ENCODE data around the gene AAK1.
"Not testable (repeated sequence)": the region's sequence is repeated elsewhere in the genome, so short reads cannot be mapped to it uniquely, and the experiment has no call there.

AAK1 gene

DNA sequence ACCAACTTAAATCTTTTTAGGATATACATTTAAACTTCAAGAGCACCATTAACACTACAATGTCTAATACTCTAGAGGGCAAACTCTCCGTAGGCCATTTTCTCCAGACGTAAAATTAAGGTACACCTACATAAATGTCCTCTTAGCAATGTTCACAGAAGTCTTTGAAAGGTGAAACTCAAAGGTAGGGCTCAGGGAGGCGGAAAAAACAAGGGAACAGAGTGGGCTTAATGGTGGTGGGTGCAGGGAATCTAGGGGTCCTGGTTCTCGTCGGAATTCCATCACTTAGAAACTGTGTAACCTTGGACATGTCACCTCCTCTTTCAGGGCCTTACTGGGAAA, 207.0 kb downstream of the AAK1 start:
- DNase-seq: no peak

DNA sequence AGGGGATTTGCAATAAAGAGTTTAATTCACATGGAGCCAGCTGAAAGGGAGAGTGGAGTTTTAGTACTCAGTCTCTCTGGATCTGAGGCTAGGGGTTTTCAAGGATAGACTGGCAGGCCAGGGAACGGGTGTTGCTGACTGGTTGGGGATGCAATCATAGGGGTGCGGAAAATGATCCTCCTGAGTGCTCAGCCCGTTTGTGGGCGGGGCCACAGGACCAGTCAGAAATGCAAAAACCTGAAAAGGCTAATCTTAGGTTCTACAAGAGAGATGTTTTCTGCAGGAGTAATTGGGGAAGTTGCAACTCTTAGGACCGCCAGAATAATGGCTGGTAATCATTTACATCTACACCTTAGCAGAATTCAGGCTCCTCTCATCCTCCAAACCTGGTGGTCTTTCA, 208.8 kb downstream of the AAK1 start:
- no peak for DNase-seq

DNA sequence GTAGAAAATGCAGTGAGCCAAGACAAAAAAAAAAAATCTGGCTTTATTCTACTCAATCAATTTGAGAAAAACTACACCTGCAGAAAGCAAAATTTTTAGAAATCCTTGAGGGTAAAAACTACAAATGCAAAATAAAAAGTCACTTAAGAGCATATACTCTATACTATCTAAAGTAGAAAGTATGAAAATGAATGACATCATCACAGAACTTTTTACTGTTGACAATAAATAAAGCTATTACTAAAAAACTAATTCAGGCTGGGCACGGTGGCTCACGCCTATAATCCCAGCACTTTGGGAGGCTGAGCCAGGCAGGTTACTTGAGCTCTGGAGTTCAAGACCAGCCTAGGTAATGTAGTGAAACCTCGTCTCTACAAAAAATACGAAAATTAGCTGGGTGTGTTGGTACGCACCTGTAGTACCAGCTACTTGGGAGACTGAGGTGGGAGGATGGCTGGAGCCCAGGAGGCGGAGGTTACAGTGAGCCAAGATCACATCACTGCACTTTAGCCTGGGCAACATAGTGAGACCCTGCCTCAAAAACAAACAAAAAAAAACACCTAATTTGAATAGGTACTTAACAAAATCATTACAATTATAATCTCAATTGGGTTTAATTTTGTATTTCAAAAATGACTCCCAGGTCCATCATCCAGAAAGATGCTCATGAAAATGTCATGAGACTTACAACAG, 213.9 kb downstream of the AAK1 start:
- no peak for DNase-seq

- no peak for DNase-seq
These were observed 214.6 kb downstream of the AAK1 start for GRCh38 chr2:69428981-69429380.

DNA sequence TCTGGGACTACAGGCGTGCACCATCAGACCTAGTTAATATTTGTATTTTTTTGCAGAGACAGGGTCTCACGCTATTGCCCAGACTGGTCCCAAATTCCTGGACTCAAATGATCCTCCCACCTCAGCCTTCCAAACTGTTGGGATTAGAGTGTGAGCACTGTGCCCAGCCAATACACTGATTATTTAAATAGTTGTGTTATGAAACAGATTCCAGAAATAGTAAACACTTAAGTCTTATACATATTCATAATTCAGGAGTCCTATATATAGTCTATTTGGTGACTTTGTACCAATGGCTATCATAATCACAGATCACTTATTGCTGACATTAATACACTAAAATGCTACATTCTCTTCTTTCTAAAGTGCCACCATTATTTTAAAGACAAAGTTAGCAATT, 219.1 kb downstream of the AAK1 start:
- no peak for DNase-seq

DNA sequence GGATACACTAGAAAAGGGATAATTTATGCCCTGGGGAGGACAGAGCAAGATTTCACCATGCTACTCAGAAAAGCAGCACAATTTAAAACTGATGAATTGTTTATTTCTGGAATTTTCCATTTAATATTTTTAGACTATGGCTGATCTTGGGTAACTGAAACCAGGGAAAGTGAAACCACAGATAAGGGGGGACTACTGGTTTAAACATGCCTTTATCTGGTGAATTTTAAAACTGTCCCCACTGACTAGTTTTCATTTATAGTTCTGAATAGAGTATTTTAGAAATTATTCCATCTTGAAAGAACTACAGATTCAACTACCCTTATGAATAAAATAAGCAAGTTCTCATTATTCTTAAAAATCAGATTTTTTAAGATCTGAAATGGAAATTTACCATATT, 221.3 kb downstream of the AAK1 start:
- DNase-seq: no peak

GRCh38 chr2:69419111-69419510, 224.4 kb downstream of the AAK1 start:
- DNase-seq: not testable (repeated sequence)

DNA sequence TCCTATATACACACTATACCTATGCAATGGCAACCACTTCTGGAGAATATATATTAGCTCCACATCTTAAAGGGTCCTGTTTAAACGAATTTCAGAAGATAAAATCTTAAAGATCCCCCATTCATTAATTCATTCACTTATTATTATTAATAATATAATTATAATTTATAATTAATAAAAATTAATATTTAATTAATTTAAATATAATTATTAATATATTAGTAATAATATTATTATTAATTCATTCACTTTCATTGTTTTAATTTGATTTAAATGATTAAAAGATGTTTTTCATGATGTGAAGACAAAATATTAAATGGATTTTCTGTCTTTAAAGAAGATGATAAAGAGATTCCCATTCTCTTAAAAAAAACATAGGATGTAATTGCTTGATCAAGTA, 227.4 kb downstream of the AAK1 start:
- DNase-seq: no peak
